Stomach (tissue), 4 donors: Measurements from ENCODE around the gene KLHDC10.

ENCODE experiments used
- EP300 ChIP-seq: sonication (generic); formaldehyde crosslinking; IDR thresholded peaks from one replicate; pipeline ENCODE4 v1.6.1; 2017; ENCODE audit warnings: antibody characterized with exemption
- POLR2A ChIP-seq, 4 donors: fragments of 450-650 bp; IDR thresholded peaks; one replicate each; pipeline ENCODE4 v1.6.1; 2016; ENCODE audit warnings: antibody characterized with exemption in 4 of 4, control low read depth in 2 of 4, mild to moderate bottlenecking in 1 of 4, moderate library complexity in 1 of 4
- POLR2AphosphoS5 ChIP-seq, 3 donors: sonication (generic); formaldehyde crosslinking; IDR thresholded peaks; one replicate each; pipeline ENCODE4 v1.6.1; 2016; ENCODE audit warnings: antibody characterized with exemption in 3 of 3
- TF ChIP-seq, protein P1 (sequence below), 7 experiments: fragments of 450-650 bp in 4 of 7; fragments of 200-600 bp in 3 of 7; sonication (generic) in 3 of 7; IDR thresholded peaks; one replicate each; pipeline ENCODE4 v1.5.1; 2016 to 2019; ENCODE audit warnings: antibody characterized with exemption in 7 of 7, control low read depth in 2 of 7, mild to moderate bottlenecking in 1 of 7

DNA sequence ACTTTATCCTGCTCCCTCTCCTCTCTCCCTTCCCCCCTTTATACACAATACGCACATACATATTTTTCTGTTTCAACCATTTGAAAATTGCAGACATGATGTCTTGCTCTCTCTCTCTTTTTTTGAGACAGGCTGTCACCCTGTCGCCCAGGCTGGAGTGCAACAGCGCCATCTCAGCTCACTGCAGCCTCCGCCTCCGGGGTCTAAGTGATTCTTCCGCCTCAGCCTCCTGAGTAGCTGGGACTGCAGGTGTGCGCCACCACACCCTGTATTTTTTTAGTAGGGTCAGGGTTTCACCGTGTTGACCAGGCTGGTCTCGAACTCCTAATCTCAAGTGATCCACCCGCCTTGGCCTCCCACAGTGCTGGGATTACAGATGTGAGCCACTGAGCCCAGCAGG, 38.5 kb downstream of the KLHDC10 start:
- TF ChIP-seq, protein P1, sequence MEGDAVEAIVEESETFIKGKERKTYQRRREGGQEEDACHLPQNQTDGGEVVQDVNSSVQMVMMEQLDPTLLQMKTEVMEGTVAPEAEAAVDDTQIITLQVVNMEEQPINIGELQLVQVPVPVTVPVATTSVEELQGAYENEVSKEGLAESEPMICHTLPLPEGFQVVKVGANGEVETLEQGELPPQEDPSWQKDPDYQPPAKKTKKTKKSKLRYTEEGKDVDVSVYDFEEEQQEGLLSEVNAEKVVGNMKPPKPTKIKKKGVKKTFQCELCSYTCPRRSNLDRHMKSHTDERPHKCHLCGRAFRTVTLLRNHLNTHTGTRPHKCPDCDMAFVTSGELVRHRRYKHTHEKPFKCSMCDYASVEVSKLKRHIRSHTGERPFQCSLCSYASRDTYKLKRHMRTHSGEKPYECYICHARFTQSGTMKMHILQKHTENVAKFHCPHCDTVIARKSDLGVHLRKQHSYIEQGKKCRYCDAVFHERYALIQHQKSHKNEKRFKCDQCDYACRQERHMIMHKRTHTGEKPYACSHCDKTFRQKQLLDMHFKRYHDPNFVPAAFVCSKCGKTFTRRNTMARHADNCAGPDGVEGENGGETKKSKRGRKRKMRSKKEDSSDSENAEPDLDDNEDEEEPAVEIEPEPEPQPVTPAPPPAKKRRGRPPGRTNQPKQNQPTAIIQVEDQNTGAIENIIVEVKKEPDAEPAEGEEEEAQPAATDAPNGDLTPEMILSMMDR (IDR thresholded peaks at IDR 0.05), result no peak
- TF ChIP-seq POLR2A (IDR thresholded peaks at IDR 0.05), result no peak
- no peak for TF ChIP-seq EP300
- TF ChIP-seq POLR2AphosphoS5 (IDR thresholded peaks at IDR 0.05), result no peak
